Stomach (tissue), 9 donors: ENCODE results near the gene HIBADH. TPM values are rescaled to one million over a fixed set of nuclear protein-coding genes. Genes with fewer than 3 reads are reported as not detected.

Experiments
- DNase-seq, 2 donors: peaks; one replicate each; pipeline versions ENCODE4 v3.0.0 to v3.0.0-alpha.2; 2013 to 2019
- H3K27ac ChIP-seq, 5 donors: fragments of 200-600 bp in 4 of 5; sonication (generic) in 4 of 5; one replicate each; pipeline ENCODE4 v1.5.1; 2013 to 2019; ENCODE audit warnings: mild to moderate bottlenecking in 1 of 5, moderate library complexity in 1 of 5
- H3K27me3 ChIP-seq, 3 donors: fragments of 200-600 bp; sonication (generic); one replicate each; pipeline ENCODE4 v1.5.1; 2017 to 2019; ENCODE audit warnings: mixed run types in 1 of 3
- H3K36me3 ChIP-seq, 4 donors: fragments of 200-600 bp; sonication (generic); 1 replicate in 3 of 4; 2 replicates in 1 of 4; pipeline ENCODE4 v1.5.1; 2016 to 2019
- H3K4me1 ChIP-seq, 4 donors: fragments of 200-600 bp; sonication (generic); one replicate each; pipeline ENCODE4 v1.5.1; 2016 to 2019
- H3K4me3 ChIP-seq, 4 donors: fragments of 200-600 bp; sonication (generic) in 3 of 4; one replicate each; pipeline ENCODE4 v1.5.1; 2016 to 2019; ENCODE audit warnings: mild to moderate bottlenecking in 1 of 4
- H3K9me3 ChIP-seq, 4 donors: fragments of 200-600 bp; sonication (generic); one replicate each; pipeline ENCODE4 v1.5.1; 2016 to 2019
- CTCF ChIP-seq, 7 experiments: fragments of 450-650 bp in 4 of 7; fragments of 200-600 bp in 3 of 7; sonication (generic) in 3 of 7; IDR thresholded peaks; one replicate each; pipeline ENCODE4 v1.5.1; 2016 to 2019; ENCODE audit warnings: antibody characterized with exemption in 7 of 7, control low read depth in 2 of 7, mild to moderate bottlenecking in 1 of 7
- EP300 ChIP-seq: sonication (generic); formaldehyde crosslinking; IDR thresholded peaks from one replicate; pipeline ENCODE4 v1.6.1; 2017; ENCODE audit warnings: antibody characterized with exemption
- POLR2A ChIP-seq, 4 donors: fragments of 450-650 bp; IDR thresholded peaks; one replicate each; pipeline ENCODE4 v1.6.1; 2016; ENCODE audit warnings: antibody characterized with exemption in 4 of 4, control low read depth in 2 of 4, mild to moderate bottlenecking in 1 of 4, moderate library complexity in 1 of 4
- POLR2AphosphoS5 ChIP-seq, 3 donors: sonication (generic); formaldehyde crosslinking; IDR thresholded peaks; one replicate each; pipeline ENCODE4 v1.6.1; 2016; ENCODE audit warnings: antibody characterized with exemption in 3 of 3
- WGBS, 5 donors: extraction: QIAGEN DNeasy Blood & Tissue Kit in 3 of 5; methylation state at CpG; one replicate each; pipeline versions ENCODE4 v1.1.5 to v1.1.7; 2013 to 2018; 5-methylcytosine and 5-hydroxymethylcytosine counted together
- intact Hi-C: fragments of 100-400 bp; cut with DNase I; formaldehyde crosslinking; loops from one replicate; pipeline ENCODE4 v1.15.1; 2023; ENCODE audit warnings: low total_unique reads
- polyA plus RNA-seq, 3 donors: library from polyadenylated mRNA; stranded (reverse); fragments of 200-250 nt; gene quantifications; one replicate each; pipeline ENCODE4 v1.2.3, GENCODE V29; 2013
- total RNA-seq, 5 donors: library from RNA; depleted of rRNA; stranded (reverse); fragments of >200 nt; gene quantifications; one replicate each; pipeline versions ENCODE4 v1.1.0 to v1.2.3, GENCODE V29; 2014 to 2016
- donor health status: healthy with polysubstance abuse.
- donor health status: Bipolar disorder and iron deficiency.
- donor health status: healthy.

The HIBADH gene
- total and polyA plus RNA-seq, 8 donors: 17.5 to 65.2 (median 45.8) TPM

GRCh38 chr7:27651702-27652101, 11.0 kb downstream of the HIBADH start:
- H3K4me3 ChIP-seq: no peak overlapping the region
- TF ChIP-seq POLR2AphosphoS5 (IDR thresholded peaks at IDR 0.05) (no peak), POLR2A (IDR thresholded peaks at IDR 0.05) (no peak), EP300 (no peak), CTCF (IDR thresholded peaks at IDR 0.05) (no peak)

GRCh38 chr7:27650283-27650682, 12.4 kb downstream of the HIBADH start:
- 92 to 98% (median 98%) methylated on average over 4 of the region's 4 CpGs for WGBS, 5 donors
- H3K27ac ChIP-seq: no peak overlapping the region

More at GRCh38 chr7:27651702-27652101, 11.0 kb downstream of the HIBADH start:
- Histone ChIP-seq H3K27me3 (no peaks in the 10 kb centered on the region), H3K27ac (no peak overlapping the region), H3K36me3 (peaks cover 0 to 20% (median 13%) of the 10 kb centered on the region in 4 donors), H3K4me1 (peaks cover 0 to 5% (median under 1%) of the 10 kb centered on the region in 4 donors), H3K9me3 (no peaks in the 10 kb centered on the region)
- DNase-seq: no peak
- intact Hi-C loops: no loop called here

GRCh38 chr7:27647489-27647888, 15.2 kb downstream of the HIBADH start:
- Histone ChIP-seq H3K27me3 (no peaks in the 10 kb centered on the region), H3K9me3 (no peaks in the 10 kb centered on the region), H3K27ac (no peak overlapping the region), H3K4me1 (no peaks in the 10 kb centered on the region), H3K36me3 (peaks cover 0 to 26% (median 14%) of the 10 kb centered on the region in 4 donors), H3K4me3 (no peak overlapping the region)
- WGBS, 5 donors: 81 to 100% (median 93%) methylated on average over 1 of the region's 1 CpG
- TF ChIP-seq EP300: no peak
- no peak for TF ChIP-seq POLR2A (IDR thresholded peaks at IDR 0.05)
- no peak for TF ChIP-seq CTCF (IDR thresholded peaks at IDR 0.05)
- TF ChIP-seq POLR2AphosphoS5 (IDR thresholded peaks at IDR 0.05): no peak
- no peak for DNase-seq
- intact Hi-C loops: no loop called here

More at GRCh38 chr7:27650283-27650682, 12.4 kb downstream of the HIBADH start:
- Histone ChIP-seq H3K27me3 (no peaks in the 10 kb centered on the region), H3K9me3 (no peaks in the 10 kb centered on the region), H3K36me3 (peaks cover 0 to 21% (median 12%) of the 10 kb centered on the region in 4 donors), H3K4me1 (no peaks in the 10 kb centered on the region), H3K4me3 (no peak overlapping the region)
- intact Hi-C loops: no loop called here
- no peak for DNase-seq
- TF ChIP-seq POLR2AphosphoS5 (IDR thresholded peaks at IDR 0.05) (no peak), EP300 (no peak), CTCF (IDR thresholded peaks at IDR 0.05) (no peak), POLR2A (IDR thresholded peaks at IDR 0.05) (no peak)

- DNase-seq: no peak
- Histone ChIP-seq H3K4me3 (no peak overlapping the region), H3K4me1 (peaks cover 0 to 4% (median 2%) of the 10 kb centered on the region in 4 donors), H3K27ac (no peak overlapping the region), H3K9me3 (no peaks in the 10 kb centered on the region), H3K36me3 (peaks cover 0 to 26% (median 14%) of the 10 kb centered on the region in 4 donors), H3K27me3 (no peaks in the 10 kb centered on the region)
- TF ChIP-seq CTCF (IDR thresholded peaks at IDR 0.05) (no peak), EP300 (no peak), POLR2AphosphoS5 (IDR thresholded peaks at IDR 0.05) (no peak), POLR2A (IDR thresholded peaks at IDR 0.05) (no peak)
- 90 to 96% (median 96%) methylated on average over 9 of the region's 9 CpGs for WGBS, 5 donors
- intact Hi-C loops: no loop called here
Measured at GRCh38 chr7:27647046-27647445, 15.6 kb downstream of the HIBADH start.
